Muscle layer of duodenum (tissue), 2 donors: ENCODE measurements around the gene CFAP251.

Experiments used
- H3K27ac ChIP-seq: one replicate; pipeline ENCODE4 v1.7.0; 2013; ENCODE audit warnings: mild to moderate bottlenecking, low read length
- H3K27me3 ChIP-seq: one replicate; pipeline ENCODE4 v1.7.0; 2013; ENCODE audit warnings: low read depth, mild to moderate bottlenecking, control low read depth, low read length
- H3K36me3 ChIP-seq, 2 donors: one replicate each; pipeline ENCODE4 v1.7.0; 2013; ENCODE audit warnings: low read length in 2 of 2, control low read depth in 1 of 2, mild to moderate bottlenecking in 1 of 2; ENCODE audit not compliant: insufficient read depth in 2 of 2, control insufficient read depth in 1 of 2
- H3K4me1 ChIP-seq, 2 donors: one replicate each; pipeline ENCODE4 v1.7.0; 2013; ENCODE audit warnings: low read length in 2 of 2, mild to moderate bottlenecking in 2 of 2, control low read depth in 1 of 2, moderate library complexity in 1 of 2; ENCODE audit not compliant: insufficient read depth in 2 of 2, control insufficient read depth in 1 of 2
- H3K4me3 ChIP-seq, 2 donors: one replicate each; pipeline ENCODE4 v1.7.0; 2013; ENCODE audit warnings: low read length in 2 of 2, low read depth in 1 of 2, mild to moderate bottlenecking in 1 of 2
- H3K9me3 ChIP-seq, 2 donors: one replicate each; pipeline ENCODE4 v1.7.0; 2013; ENCODE audit warnings: low read length in 2 of 2, control low read depth in 1 of 2, mild to moderate bottlenecking in 1 of 2; ENCODE audit not compliant: control insufficient read depth in 1 of 2
- donor health status: healthy.

CFAP251 gene

GRCh38 chr12:122013791-122014590, 95.6 kb downstream of the CFAP251 start:
- Histone ChIP-seq H3K27me3 (no peaks in the 10 kb centered on the region), H3K36me3 (no peaks in the 10 kb centered on the region), H3K4me1 (no peaks in the 10 kb centered on the region), H3K27ac (no peak overlapping the region), H3K9me3 (no peaks in the 10 kb centered on the region), H3K4me3 (no peak overlapping the region)

GRCh38 chr12:122014781-122015180, 96.4 kb downstream of the CFAP251 start:
- H3K4me3 ChIP-seq = no peak overlapping the region
- H3K27me3 ChIP-seq = no peaks in the 10 kb centered on the region
- no peaks in the 10 kb centered on the region for H3K9me3 ChIP-seq
- no peaks in the 10 kb centered on the region for H3K36me3 ChIP-seq
- no peaks in the 10 kb centered on the region for H3K4me1 ChIP-seq
- no peak overlapping the region for H3K27ac ChIP-seq

DNA sequence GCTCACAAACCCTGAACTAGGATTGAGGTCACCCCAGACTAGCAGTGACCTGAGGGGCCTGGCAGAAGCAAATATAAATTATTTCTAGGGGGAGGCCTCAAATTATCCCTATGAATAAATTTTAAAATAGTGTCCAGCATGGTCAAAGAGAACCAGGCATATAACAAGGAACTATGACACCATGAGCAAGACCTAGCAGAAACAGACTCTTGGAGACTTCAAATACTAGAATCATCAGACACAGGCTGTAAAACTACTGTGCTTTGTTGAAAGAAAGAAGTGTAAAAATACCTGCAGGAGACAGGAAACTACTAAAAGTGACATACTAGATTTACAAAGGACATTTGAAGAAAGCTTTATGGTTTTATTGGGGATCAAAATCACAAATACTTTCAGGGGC, 100.1 kb downstream of the CFAP251 start:
- Histone ChIP-seq H3K36me3 (no peaks in the 10 kb centered on the region), H3K27ac (no peak overlapping the region), H3K4me3 (no peak overlapping the region), H3K4me1 (peaks cover 4 to 14% of the 10 kb centered on the region in 2 donors), H3K9me3 (no peaks in the 10 kb centered on the region), H3K27me3 (peaks cover 5% of the 10 kb centered on the region)

DNA sequence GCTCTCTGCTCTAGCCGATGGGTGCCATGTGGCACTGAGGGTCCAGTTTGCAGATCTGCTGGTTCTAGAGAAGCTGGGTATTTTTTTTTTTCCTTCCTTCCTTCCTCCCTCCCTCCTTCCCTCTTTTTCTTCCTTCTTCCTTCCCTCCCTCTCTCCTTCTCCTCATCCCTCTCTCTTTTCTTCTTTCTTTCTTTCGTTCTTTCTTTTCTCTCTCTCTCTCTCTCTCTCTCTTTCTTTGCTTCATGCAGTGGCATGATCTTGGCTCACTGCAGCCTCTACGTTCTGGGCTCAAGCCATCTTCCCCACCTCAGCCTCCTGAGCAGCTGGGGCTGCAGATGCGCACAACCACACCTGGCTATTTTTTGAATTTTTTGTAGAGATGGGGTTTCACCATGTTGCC, 100.5 kb downstream of the CFAP251 start:
- Histone ChIP-seq H3K27ac (no peak overlapping the region), H3K27me3 (peaks cover 5% of the 10 kb centered on the region), H3K4me1 (peaks cover 4 to 19% of the 10 kb centered on the region in 2 donors), H3K36me3 (no peaks in the 10 kb centered on the region), H3K9me3 (no peaks in the 10 kb centered on the region), H3K4me3 (no peak overlapping the region)

- H3K36me3 ChIP-seq = no peaks in the 10 kb centered on the region
- no peaks in the 10 kb centered on the region for H3K9me3 ChIP-seq
- peaks cover 5% of the 10 kb centered on the region for H3K27me3 ChIP-seq
- H3K4me1 ChIP-seq = peaks cover 4 to 25% of the 10 kb centered on the region in 2 donors
- H3K4me3 ChIP-seq = peak overlapping the region; percentile 26 to 74
- no peak overlapping the region for H3K27ac ChIP-seq
Observed at GRCh38 chr12:122020795-122021192, 102.4 kb downstream of the CFAP251 start.

GRCh38 chr12:122021193-122021821, 102.9 kb downstream of the CFAP251 start:
- Histone ChIP-seq H3K4me1 (peaks cover 4 to 25% of the 10 kb centered on the region in 2 donors), H3K27me3 (peaks cover 5% of the 10 kb centered on the region), H3K9me3 (no peaks in the 10 kb centered on the region), H3K4me3 (peak overlapping the region; percentile 26 to 74), H3K27ac (no peak overlapping the region), H3K36me3 (no peaks in the 10 kb centered on the region)

DNA sequence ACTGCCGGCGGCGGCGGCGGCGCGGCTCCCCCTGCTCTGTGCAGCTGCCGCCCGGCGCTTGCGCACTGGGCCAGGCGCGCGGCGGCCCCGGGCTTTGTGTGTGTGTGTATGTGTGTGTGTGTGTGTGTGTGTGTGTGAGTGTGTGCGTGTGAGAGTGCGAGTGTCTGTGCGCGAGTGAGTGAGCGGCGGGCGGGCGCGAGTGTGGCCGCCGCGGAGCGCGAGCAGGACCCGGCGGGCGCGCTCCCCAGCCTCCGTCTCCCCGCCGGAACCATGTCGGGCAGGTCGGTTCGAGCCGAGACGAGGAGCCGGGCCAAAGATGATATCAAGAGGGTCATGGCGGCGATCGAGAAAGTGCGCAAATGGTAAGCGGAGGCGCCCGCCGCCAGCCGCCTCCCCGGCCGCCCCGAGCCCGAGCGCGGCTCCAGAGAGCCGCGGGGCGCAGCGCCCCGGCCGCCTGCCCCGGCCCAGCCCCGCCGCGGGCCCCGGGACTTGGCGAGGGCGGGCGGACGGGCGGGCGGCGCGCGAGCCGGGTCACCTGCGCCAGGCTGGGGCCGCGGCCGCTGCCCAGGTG, 103.5 kb downstream of the CFAP251 start, which contains the start of gene BCL7A:
Gene BCL7A, plus strand, starts transcription at position 63 of the 571 bp plus-strand sequence. Its CDS starts 208 bp downstream, at position 271.
- Histone ChIP-seq H3K9me3 (no peaks in the 10 kb centered on the region), H3K27ac (no peak within 1 kb of the TSS)

GRCh38 chr12:122022393-122023338, 104.3 kb downstream of the CFAP251 start:
- Histone ChIP-seq H3K9me3 (no peaks in the 10 kb centered on the region), H3K27ac (peak overlapping the region; percentile 39), H3K36me3 (no peaks in the 10 kb centered on the region), H3K4me3 (peak overlapping the region; percentile 55 to 79), H3K4me1 (peaks cover 4 to 25% of the 10 kb centered on the region in 2 donors), H3K27me3 (peaks cover 5% of the 10 kb centered on the region)

More for the DNA sequence above, 103.5 kb downstream of the CFAP251 start, which contains the start of gene BCL7A:
- Histone ChIP-seq H3K4me3 (peak within 1 kb of the TSS; percentile 55 to 79), H3K36me3 (no peaks in the 10 kb centered on the region), H3K4me1 (peaks cover 4 to 25% of the 10 kb centered on the region in 2 donors), H3K27me3 (peaks cover 5% of the 10 kb centered on the region)

- peak overlapping the region; percentile 39 for H3K27ac ChIP-seq
- H3K9me3 ChIP-seq = no peaks in the 10 kb centered on the region
- H3K36me3 ChIP-seq = no peaks in the 10 kb centered on the region
- peaks cover 4 to 25% of the 10 kb centered on the region in 2 donors for H3K4me1 ChIP-seq
- H3K27me3 ChIP-seq = peaks cover 5% of the 10 kb centered on the region
- peak overlapping the region; percentile 55 to 79 for H3K4me3 ChIP-seq
Observed at GRCh38 chr12:122023339-122024131, 105.1 kb downstream of the CFAP251 start.

DNA sequence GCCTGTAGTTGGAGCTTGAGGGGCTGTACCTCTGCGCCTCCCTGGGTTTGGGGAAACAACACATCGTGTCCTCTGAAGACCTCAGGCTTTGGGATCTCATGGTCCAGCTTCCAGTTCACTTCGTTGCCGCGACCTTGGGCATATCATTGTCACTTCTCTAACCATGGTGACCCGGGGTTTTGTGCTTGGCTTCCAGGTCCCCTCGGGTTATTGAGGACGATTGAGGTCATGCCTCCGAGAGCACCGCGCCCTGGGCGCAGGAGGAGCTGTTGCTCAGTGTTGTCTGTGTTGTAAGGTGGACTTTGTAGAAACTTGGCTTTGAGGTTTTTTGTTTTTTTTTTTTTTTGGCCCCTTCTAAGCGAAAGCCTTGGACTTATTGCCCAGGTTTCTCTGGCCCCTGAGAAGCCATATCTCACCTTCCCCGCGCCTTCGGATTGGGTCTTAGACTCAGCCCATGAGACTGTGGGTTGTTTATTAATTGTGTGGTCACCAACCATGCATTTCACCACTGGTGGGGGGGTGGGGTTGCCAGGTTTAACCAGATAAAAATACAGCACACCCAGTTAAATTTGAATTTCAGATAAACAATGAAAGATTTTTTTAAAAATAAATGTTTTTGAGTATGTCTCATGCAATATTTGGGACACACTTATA, 105.9 kb downstream of the CFAP251 start:
- Histone ChIP-seq H3K27me3 (peaks cover 5% of the 10 kb centered on the region), H3K4me1 (peaks cover 4 to 25% of the 10 kb centered on the region in 2 donors), H3K4me3 (peak overlapping the region in 1 of 2 donors; percentile 79), H3K36me3 (no peaks in the 10 kb centered on the region), H3K9me3 (no peaks in the 10 kb centered on the region), H3K27ac (no peak overlapping the region)
